GM19452 (cell line): ENCODE measurements around the gene RASA1.
"Not testable (repeated sequence)": the region's sequence is repeated elsewhere in the genome, so short reads cannot be mapped to it uniquely, and the experiment has no call there.

Experiments used
- ATAC-seq: cut with Tn5 transposase; IDR thresholded peaks from one replicate; pipeline ENCODE4 v1.9.1; 2021; ENCODE audit not compliant: unreplicated experiment

The RASA1 gene

GRCh38 chr5:87267574-87268125 lies at the start of gene RASA1:
Gene RASA1 (plus strand): TSS chr5:87267883. CDS start chr5:87268452, 569 bp downstream.
- ATAC-seq = peak; percentile 46

GRCh38 chr5:87229780-87230179 lies 37.9 kb upstream of the RASA1 start:
- ATAC-seq = no peak

GRCh38 chr5:87231037-87231808 lies 36.5 kb upstream of the RASA1 start:
- peak; percentile 96 for ATAC-seq

GRCh38 chr5:87233143-87233542 lies 34.5 kb upstream of the RASA1 start:
- ATAC-seq = no peak

- ATAC-seq = no peak
Measured at GRCh38 chr5:87241555-87241954, 26.1 kb upstream of the RASA1 start.

- no peak for ATAC-seq
Measured at GRCh38 chr5:87242242-87242641, 25.4 kb upstream of the RASA1 start.

- ATAC-seq = no peak
Measured at GRCh38 chr5:87243161-87243844, 24.4 kb upstream of the RASA1 start.

- no peak for ATAC-seq
Measured at GRCh38 chr5:87245451-87245850, 22.2 kb upstream of the RASA1 start.

GRCh38 chr5:87246061-87246460 lies 21.6 kb upstream of the RASA1 start:
- ATAC-seq = no peak

- no peak for ATAC-seq
Measured at GRCh38 chr5:87252283-87252605, 15.4 kb upstream of the RASA1 start.

GRCh38 chr5:87254035-87254434 lies 13.6 kb upstream of the RASA1 start:
- ATAC-seq = no peak

GRCh38 chr5:87258507-87258906 lies 9.2 kb upstream of the RASA1 start:
- ATAC-seq = no peak

GRCh38 chr5:87260604-87261192 lies 7.0 kb upstream of the RASA1 start:
- ATAC-seq = no peak

- ATAC-seq = no peak
Measured at GRCh38 chr5:87263498-87263897, 4.2 kb upstream of the RASA1 start.

- peak; percentile 13 for ATAC-seq
Measured at GRCh38 chr5:87266914-87267573, 639 bp upstream of the RASA1 start.

- ATAC-seq = peak; percentile 66
Measured at GRCh38 chr5:87268126-87268969, 665 bp downstream of the RASA1 start.

- no peak for ATAC-seq
Measured at GRCh38 chr5:87268970-87269377, 1.3 kb downstream of the RASA1 start.

GRCh38 chr5:87270888-87271287 lies 3.2 kb downstream of the RASA1 start:
- ATAC-seq = not testable (repeated sequence)

GRCh38 chr5:87276655-87277054 lies 9.0 kb downstream of the RASA1 start:
- no peak for ATAC-seq

GRCh38 chr5:87277279-87277835 lies 9.7 kb downstream of the RASA1 start:
- no peak for ATAC-seq
